ENCODE data around the gene EGFL8. TPM values are rescaled to one million over a fixed set of nuclear protein-coding genes. Genes with fewer than 3 reads are reported as not detected.
"Not testable (repeated sequence)": the region's sequence is repeated elsewhere in the genome, so short reads cannot be mapped to it uniquely, and the experiment has no call there.

Gene EGFL8
- total RNA-seq, 1 donor from 2014 or later = 0.64 TPM

DNA sequence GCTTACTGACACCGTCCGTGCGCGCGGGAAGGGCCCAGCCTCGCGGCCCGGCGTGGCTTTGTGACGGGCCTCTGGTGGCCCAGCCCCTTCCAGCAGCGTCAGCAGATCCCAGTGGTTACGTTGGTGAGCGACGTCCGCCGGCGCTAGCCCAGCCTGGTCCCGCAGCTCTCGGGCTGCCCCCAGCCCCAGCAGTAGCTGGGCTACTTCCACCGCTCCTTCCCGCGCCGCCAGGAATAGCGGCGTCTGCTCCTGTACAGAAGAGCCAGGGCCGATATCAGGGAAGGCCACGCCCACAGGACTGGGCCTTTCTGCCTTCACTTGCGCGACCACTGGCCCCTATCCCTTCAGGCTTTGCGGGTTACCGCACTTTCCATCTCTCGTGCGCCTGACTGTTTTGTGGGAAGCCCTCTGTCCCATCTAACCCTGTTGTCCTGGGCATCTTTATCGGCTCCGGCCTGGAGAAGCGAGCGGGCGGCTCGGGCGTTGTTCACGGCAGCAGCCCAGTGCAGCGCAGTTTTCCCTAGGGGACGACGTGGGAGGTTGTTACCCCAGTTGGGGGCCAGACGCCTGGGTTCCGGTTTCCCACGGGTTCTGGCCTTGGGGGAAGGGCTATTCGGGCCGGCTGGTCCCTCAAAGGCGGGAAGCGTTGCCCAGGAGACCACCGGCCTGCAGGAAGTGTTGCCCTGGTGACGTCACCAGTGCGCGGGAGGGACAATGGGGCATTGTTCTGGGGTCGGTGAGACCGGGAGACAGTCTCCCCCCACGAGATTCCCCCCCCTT, 31.7 kb downstream of the EGFL8 start:
- peak; percentile 99 to 100 for DNase-seq (ENCODE audit: low read depth in 2 of 2)

- DNase-seq (ENCODE audit: low read depth in 2 of 2) = peak in 1 of 2 donors; percentile 81
Measured at GRCh38 chr6:32196682-32197616, 32.6 kb downstream of the EGFL8 start.

DNA sequence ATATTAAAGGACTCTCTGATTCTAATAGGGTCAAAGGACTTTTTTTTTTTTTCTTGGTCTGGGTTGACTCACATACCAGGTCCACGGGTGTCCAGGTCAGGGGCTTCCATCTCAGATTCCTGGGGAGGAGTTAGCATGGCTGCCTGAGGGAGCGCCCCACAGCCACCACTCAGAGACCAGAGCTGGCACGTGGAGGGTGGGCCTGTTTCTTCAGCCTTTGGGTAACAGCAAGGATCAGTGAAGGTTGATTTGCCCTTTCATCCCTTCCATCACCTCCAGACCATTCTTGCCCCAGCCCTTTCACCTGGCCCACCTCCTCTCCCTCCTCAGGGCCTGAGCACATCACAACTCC, 33.9 kb downstream of the EGFL8 start:
- DNase-seq (ENCODE audit: low read depth in 2 of 2) = no peak

DNA sequence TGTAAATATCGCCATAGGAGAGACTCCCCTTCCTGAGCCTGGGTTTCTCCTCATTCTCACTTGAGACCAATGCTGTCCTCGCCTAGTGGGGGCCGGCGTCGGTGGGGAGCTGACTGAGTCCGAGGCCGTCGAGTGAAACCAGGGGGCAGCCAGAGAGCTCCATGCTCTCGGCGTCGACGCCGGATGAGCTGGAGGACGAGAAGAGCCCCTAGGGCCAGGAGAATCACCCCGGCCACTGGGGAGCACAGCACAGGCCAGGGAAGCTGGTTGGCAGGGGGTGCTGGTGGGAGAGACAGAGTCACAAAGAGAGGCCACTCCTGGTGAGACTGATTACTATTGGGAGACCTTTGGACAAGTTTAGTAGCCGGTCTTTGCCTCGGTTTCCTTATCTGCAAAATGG, 34.5 kb downstream of the EGFL8 start:
- no peak for DNase-seq (ENCODE audit: low read depth in 2 of 2)

DNA sequence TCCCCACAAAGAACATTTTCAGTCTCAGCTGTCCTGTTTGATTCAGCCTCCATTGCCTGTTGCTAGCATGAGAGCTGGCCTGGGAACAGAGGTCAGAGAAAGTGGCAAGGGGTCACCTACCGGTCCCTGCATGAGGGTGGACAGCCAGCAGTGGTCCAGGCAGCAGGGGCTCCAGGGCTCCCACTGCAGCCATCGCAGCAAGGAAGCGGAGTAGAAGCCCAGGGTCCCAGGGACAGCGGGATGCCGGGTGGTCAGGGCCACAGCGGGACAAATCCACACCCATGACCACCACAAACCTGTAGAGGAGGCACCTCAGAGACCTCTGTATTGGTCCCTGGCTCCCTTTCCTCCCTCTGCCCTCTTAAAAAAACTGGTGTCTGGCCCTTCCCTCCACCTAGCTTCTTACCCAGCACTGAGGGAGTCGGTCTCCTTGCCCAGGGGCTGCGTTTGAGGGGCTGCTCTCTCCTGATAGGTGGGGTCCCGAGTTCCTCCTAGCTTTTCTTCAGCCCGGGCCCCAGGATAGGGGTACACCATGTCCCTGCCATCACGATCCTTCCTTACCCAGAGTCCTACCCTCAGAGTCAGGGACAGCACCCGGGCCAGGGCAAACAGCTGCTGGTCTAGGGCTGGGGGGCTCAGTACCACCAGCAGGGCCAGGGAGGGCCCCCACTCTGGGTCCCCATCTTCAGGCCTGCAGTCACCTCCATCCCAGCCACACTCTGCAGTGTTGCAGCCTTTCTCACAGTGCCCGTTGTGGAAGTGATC, 36.5 kb downstream of the EGFL8 start:
- no peak for DNase-seq (ENCODE audit: low read depth in 2 of 2)

- no peak for DNase-seq (ENCODE audit: low read depth in 2 of 2)
Measured at GRCh38 chr6:32202186-32202585, 37.8 kb downstream of the EGFL8 start.

DNA sequence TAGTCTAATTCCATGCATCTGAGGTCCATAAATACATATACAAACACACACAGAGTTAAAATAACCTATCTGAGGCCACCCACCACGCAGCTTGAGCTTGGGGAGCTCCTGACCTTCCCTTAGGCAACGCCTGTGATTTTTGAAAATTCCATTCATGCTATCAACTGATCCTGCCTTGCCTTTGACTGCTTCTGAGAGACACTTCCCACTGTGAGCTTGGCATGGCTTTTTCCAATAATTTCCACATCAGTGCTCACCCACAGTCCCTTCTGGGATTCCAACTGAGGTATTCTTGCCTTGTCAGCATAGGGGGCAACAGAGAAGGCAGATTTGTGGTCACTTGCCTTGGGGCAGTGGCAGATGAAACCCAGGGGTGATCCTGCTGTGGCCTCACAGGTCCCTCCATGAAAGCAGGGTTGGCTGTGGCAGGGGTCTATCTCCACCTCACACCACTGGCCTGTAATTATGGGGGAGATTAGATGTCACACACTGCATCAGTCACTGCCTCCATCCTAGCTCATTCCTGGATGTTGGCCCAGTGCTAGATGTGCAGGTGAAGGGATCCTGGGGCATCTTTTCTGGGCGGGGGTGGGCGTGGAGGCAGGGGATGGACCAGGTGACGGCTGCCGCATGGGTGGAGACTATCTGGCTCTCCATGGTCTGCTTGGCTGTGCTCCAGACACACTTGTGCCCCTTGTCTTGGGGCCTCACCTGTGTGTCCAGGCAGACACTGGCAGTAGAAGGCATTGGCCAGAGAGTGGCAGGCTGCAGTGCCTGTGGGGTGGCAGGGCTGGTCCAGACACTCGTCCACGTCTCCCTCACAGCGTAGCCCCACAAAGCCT, 39.3 kb downstream of the EGFL8 start:
- DNase-seq (ENCODE audit: low read depth in 2 of 2) = no peak

DNA sequence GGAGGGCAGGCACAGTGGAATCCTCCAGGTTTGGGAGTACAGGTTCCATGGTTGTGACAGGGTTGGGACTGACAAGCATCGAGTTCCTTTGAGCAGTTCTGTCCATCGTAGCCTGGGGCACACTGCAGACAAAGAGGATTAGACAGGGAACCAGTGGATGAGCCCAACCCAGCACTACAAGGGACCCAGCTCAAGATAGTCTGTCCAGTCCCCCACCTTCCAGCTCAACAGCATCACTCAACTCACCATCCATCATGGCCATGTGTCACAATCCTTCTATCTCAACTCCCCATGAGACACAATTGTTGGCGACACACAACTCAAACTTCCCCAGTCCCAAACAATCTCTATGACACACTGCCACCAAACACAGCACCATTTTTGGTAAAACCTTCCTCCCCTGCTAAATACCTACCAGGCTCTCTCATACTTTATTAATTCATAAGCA, 39.9 kb downstream of the EGFL8 start:
- no peak for DNase-seq (ENCODE audit: low read depth in 2 of 2)

DNA sequence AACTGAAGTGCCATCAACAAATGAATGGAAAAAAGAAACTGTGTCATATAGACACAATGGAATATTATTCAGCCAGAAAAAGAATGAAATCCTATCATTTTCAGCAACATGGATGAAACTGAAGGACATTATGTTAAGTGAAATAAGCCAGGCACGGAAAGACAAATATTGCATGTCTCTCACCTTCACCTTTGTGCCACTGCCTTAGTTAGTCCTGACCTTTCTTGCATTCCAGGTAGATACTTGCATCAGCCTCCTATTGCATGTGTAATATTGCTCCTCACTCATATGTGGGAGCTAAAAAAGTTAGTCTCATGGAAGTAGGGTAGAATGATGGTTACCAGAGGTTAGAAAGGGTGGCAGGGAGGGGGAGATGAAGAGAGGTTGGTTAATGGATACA, 44.6 kb downstream of the EGFL8 start:
- no peak for DNase-seq (ENCODE audit: low read depth in 2 of 2)

DNA sequence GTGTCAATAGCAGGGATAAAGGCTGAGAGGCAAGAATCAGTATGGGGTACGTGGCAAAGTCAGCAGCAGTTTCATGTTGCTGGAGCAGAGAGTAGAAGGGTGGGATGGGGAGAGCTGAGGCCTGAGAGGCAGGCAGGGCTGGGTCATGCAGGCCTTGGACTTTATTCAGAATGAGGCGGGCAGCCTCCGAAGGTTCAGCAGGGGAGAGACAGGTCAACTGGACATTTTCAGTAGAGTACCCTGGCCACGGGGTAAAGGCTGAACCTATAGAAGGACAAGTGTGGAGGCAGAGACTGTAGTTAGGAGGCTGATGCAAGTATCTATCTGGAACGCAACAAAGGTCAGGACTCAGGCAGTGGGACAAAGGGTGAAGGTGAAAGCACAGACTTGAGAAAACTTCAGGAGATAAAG, 45.8 kb downstream of the EGFL8 start:
- no peak for DNase-seq (ENCODE audit: low read depth in 2 of 2)

DNA sequence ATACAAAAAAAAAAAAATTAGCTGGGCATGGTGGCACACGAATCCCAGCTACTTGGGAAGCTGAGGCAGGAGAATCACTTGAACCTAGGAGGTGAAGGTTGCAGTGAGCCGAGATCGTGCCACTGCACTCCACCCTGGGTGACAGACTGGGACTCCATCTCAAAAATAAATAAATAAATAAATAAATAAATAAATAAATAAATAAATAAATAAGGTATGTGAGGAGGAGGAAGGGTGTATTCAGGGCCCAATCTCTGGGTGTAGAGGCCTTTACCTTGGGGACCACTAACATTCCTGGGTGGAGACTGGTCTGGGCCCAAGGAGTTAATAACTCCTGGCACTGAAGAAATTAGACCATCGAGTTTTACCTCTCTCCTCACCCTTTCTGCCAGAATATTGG, 47.0 kb downstream of the EGFL8 start:
- not testable (repeated sequence) for DNase-seq (ENCODE audit: low read depth in 2 of 2)

- DNase-seq (ENCODE audit: low read depth in 2 of 2) = no peak
Measured at GRCh38 chr6:32212076-32212760, 47.8 kb downstream of the EGFL8 start.

- DNase-seq (ENCODE audit: low read depth in 2 of 2) = no peak
Measured at GRCh38 chr6:32213649-32214048, 49.3 kb downstream of the EGFL8 start.

DNA sequence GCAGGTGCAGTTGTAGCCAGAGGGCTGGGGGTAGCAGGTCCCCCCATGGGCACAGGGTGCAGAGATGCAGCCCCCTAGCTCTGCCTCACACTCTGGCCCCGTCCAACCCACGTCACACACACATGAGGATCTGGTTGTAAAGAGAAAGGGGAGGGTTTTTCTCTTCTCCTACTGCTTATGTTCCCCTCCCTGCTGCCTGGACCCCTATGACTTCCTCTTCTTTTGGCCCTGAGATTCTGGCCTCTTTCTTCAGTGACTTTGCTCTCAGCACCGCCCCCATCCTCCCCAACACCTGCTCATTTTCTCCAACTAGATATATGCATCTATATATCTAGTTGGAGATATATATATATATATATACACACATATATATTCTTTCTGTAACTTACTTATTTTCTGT, 49.7 kb downstream of the EGFL8 start:
- DNase-seq (ENCODE audit: low read depth in 2 of 2) = no peak

DNA sequence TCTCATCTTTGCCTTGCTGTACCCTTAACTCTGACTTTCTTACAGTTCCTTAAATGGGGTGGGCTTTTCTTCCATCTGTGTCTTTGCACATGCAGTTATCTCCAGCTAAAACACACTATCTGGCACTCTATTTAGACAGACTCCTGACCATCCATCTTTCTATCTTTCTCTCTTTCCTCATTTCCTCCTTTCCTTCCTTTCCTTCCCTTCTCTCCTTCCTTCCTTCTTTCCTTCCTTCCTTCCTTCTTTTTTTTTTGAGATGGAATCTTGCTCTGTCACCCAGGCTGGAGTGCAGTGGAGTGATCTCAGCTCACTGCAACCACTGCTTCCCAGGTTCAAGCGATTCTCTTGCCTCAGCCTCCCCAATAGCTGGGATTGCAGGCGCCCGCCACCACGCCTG, 51.2 kb downstream of the EGFL8 start:
- no peak for DNase-seq (ENCODE audit: low read depth in 2 of 2)

GRCh38 chr6:32216285-32216684, 51.9 kb downstream of the EGFL8 start:
- no peak for DNase-seq (ENCODE audit: low read depth in 2 of 2)

DNA sequence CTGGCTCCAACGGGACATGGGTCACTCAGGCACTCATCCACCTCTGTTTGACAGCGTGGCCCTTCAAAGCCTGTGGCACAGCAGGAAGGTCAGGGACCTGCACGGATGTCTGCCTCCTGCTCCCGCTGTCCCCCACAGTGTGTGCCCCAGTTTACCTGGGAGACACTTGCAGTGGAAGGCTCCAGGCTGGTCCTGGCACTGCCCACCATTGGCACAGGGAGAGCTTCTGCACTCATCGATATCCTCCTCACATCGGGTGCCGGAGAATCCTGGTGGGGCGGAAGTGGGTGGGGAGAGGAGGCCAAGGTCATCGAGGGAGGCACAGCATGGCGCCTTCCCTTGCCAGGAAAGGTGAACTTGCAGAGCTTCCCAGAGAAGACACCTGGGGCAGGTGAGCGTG, 52.6 kb downstream of the EGFL8 start:
- no peak for DNase-seq (ENCODE audit: low read depth in 2 of 2)
